Chondrocyte (in vitro differentiated cells): Measurements from ENCODE around the gene CNPY4. TPM values are rescaled to one million over a fixed set of nuclear protein-coding genes. Genes with fewer than 3 reads are reported as not detected.

Source experiments
- DNase-seq: peaks from one replicate; pipeline ENCODE4 v3.0.0; 2021; ENCODE audit warnings: mixed read lengths, low spot score
- H3K27ac Mint-ChIP-seq: one replicate; pipeline ENCODE4 v1.8.0; 2021; ENCODE audit warnings: mild to moderate bottlenecking, moderate library complexity, mixed read lengths; ENCODE audit not compliant: unreplicated experiment
- H3K27me3 Mint-ChIP-seq: 2 replicates; pipeline ENCODE4 v1.8.0; 2021; ENCODE audit warnings: low read depth, mixed read lengths
- H3K36me3 Mint-ChIP-seq: 2 replicates; pipeline ENCODE4 v1.8.0; 2021; ENCODE audit warnings: low read depth, mixed read lengths
- H3K4me1 Mint-ChIP-seq: 2 replicates; pipeline ENCODE4 v1.8.0; 2021; ENCODE audit warnings: low read depth, mild to moderate bottlenecking, mixed read lengths
- H3K4me3 Mint-ChIP-seq: one replicate; pipeline ENCODE4 v1.8.0; 2021; ENCODE audit warnings: mild to moderate bottlenecking, moderate library complexity, mixed read lengths; ENCODE audit not compliant: unreplicated experiment
- H3K9me3 Mint-ChIP-seq: 2 replicates; pipeline ENCODE4 v1.8.0; 2021; ENCODE audit warnings: low read depth, mixed read lengths
- CTCF ChIP-seq: fragments of 200-600 bp; sonication (generic); IDR thresholded peaks from 2 replicates; pipeline ENCODE4 v1.5.0; 2021; ENCODE audit warnings: antibody characterized with exemption, mild to moderate bottlenecking, moderate library complexity
- total RNA-seq: library from RNA; stranded (reverse); gene quantifications from 3 replicates; pipeline ENCODE4 v1.2.1, GENCODE V29; 2021

Gene CNPY4
- total RNA-seq, 1 donor from 2014 or later = 31.5 TPM

- no peak overlapping the region for H3K27ac Mint-ChIP-seq
- no peaks in the 10 kb centered on the region for H3K4me1 Mint-ChIP-seq
- peak; percentile 32 for TF ChIP-seq CTCF
- H3K4me3 Mint-ChIP-seq = no peak overlapping the region
- H3K9me3 Mint-ChIP-seq = no peaks in the 10 kb centered on the region
- no peak for DNase-seq
- no peaks in the 10 kb centered on the region for H3K27me3 Mint-ChIP-seq
- H3K36me3 Mint-ChIP-seq = peaks cover 34% of the 10 kb centered on the region
Measured at GRCh38 chr7:100109521-100110163, 9.8 kb upstream of the CNPY4 start.

GRCh38 chr7:100111156-100111555 lies 8.3 kb upstream of the CNPY4 start:
- no peak overlapping the region for H3K4me3 Mint-ChIP-seq
- H3K27ac Mint-ChIP-seq = no peak overlapping the region
- TF ChIP-seq CTCF = no peak
- no peaks in the 10 kb centered on the region for H3K9me3 Mint-ChIP-seq
- no peak for DNase-seq
- H3K27me3 Mint-ChIP-seq = no peaks in the 10 kb centered on the region
- H3K4me1 Mint-ChIP-seq = no peaks in the 10 kb centered on the region
- H3K36me3 Mint-ChIP-seq = peaks cover 29% of the 10 kb centered on the region

GRCh38 chr7:100111914-100112313 lies 7.5 kb upstream of the CNPY4 start:
- no peaks in the 10 kb centered on the region for H3K9me3 Mint-ChIP-seq
- no peak for DNase-seq
- TF ChIP-seq CTCF = no peak
- no peaks in the 10 kb centered on the region for H3K4me1 Mint-ChIP-seq
- H3K27ac Mint-ChIP-seq = no peak overlapping the region
- H3K4me3 Mint-ChIP-seq = no peak overlapping the region
- H3K27me3 Mint-ChIP-seq = no peaks in the 10 kb centered on the region
- H3K36me3 Mint-ChIP-seq = peaks cover 26% of the 10 kb centered on the region

GRCh38 chr7:100115026-100115425 lies 4.4 kb upstream of the CNPY4 start:
- DNase-seq = no peak
- H3K9me3 Mint-ChIP-seq = no peaks in the 10 kb centered on the region
- no peak for TF ChIP-seq CTCF
- H3K4me1 Mint-ChIP-seq = peaks cover 11% of the 10 kb centered on the region
- H3K27ac Mint-ChIP-seq = no peak overlapping the region
- no peaks in the 10 kb centered on the region for H3K27me3 Mint-ChIP-seq
- H3K4me3 Mint-ChIP-seq = no peak overlapping the region
- peaks cover 14% of the 10 kb centered on the region for H3K36me3 Mint-ChIP-seq

- no peaks in the 10 kb centered on the region for H3K27me3 Mint-ChIP-seq
- H3K9me3 Mint-ChIP-seq = no peaks in the 10 kb centered on the region
- peaks cover 21% of the 10 kb centered on the region for H3K4me1 Mint-ChIP-seq
- peaks cover 4% of the 10 kb centered on the region for H3K36me3 Mint-ChIP-seq
- peak overlapping the region; percentile 96 for H3K27ac Mint-ChIP-seq
- no peak for DNase-seq
- TF ChIP-seq CTCF = no peak
- H3K4me3 Mint-ChIP-seq = peak overlapping the region; percentile 86
Measured at GRCh38 chr7:100118388-100119071, 904 bp upstream of the CNPY4 start.
